ENCODE measurements around the gene METTL23.

METTL23 gene

GRCh38 chr17:76685366-76685765 is 41.3 kb upstream of the METTL23 start:
- Histone ChIP-seq H3K4me1 (ENCODE audit: low read length) (no peaks in the 10 kb centered on the region), H3F3A (ENCODE audit: insufficient read depth, low read length) (no peaks in the 10 kb centered on the region), H3K27ac (ENCODE audit: low read length) (no peak overlapping the region), H3K9me2 (replicated peaks; ENCODE audit: insufficient read depth, low read length) (no peaks in the 10 kb centered on the region), H3K4me3 (ENCODE audit: low read length) (no peak overlapping the region), H3K9me3 (replicated peaks; ENCODE audit: insufficient read depth, low read length) (no peaks in the 10 kb centered on the region), H3K4me2 (ENCODE audit: low read depth, low read length) (no peak overlapping the region), H3K9ac (ENCODE audit: low read length) (no peak overlapping the region), H2AFZ (ENCODE audit: low read length) (no peak overlapping the region), H3K27me3 (replicated peaks; ENCODE audit: insufficient read depth, low read length) (peaks cover 27% of the 10 kb centered on the region), H4K20me1 (ENCODE audit: insufficient read depth, low read length) (no peaks in the 10 kb centered on the region), H3K36me3 (replicated peaks; ENCODE audit: insufficient read depth, low read length) (no peaks in the 10 kb centered on the region), H3K79me2 (ENCODE audit: low read length) (no peaks in the 10 kb centered on the region)
- DNase-seq: no peak
- TF ChIP-seq EZH2phosphoT487 (IDR thresholded peaks at IDR 0.05; ENCODE audit: low read length): no peak
- no peak for TF ChIP-seq EZH2 (optimal IDR thresholded peaks at IDR 0.05; ENCODE audit: low read depth, low read length)
- TF ChIP-seq CTCF (IDR thresholded peaks at IDR 0.05; ENCODE audit: low read length): no peak

GRCh38 chr17:76685846-76686245 is 40.8 kb upstream of the METTL23 start:
- Histone ChIP-seq H3K4me2 (ENCODE audit: low read depth, low read length) (no peak overlapping the region), H3K27me3 (replicated peaks; ENCODE audit: insufficient read depth, low read length) (peaks cover 27% of the 10 kb centered on the region), H3K9ac (ENCODE audit: low read length) (no peak overlapping the region), H3K27ac (ENCODE audit: low read length) (no peak overlapping the region), H3K4me3 (ENCODE audit: low read length) (no peak overlapping the region), H3K79me2 (ENCODE audit: low read length) (no peaks in the 10 kb centered on the region), H2AFZ (ENCODE audit: low read length) (no peak overlapping the region), H3K4me1 (ENCODE audit: low read length) (no peaks in the 10 kb centered on the region), H3K36me3 (replicated peaks; ENCODE audit: insufficient read depth, low read length) (no peaks in the 10 kb centered on the region), H4K20me1 (ENCODE audit: insufficient read depth, low read length) (no peaks in the 10 kb centered on the region), H3K9me2 (replicated peaks; ENCODE audit: insufficient read depth, low read length) (no peaks in the 10 kb centered on the region), H3F3A (ENCODE audit: insufficient read depth, low read length) (no peaks in the 10 kb centered on the region), H3K9me3 (replicated peaks; ENCODE audit: insufficient read depth, low read length) (no peaks in the 10 kb centered on the region)
- TF ChIP-seq EZH2 (optimal IDR thresholded peaks at IDR 0.05; ENCODE audit: low read depth, low read length): no peak
- TF ChIP-seq CTCF (IDR thresholded peaks at IDR 0.05; ENCODE audit: low read length): no peak
- no peak for TF ChIP-seq EZH2phosphoT487 (IDR thresholded peaks at IDR 0.05; ENCODE audit: low read length)
- no peak for DNase-seq

- H3K4me2 ChIP-seq (ENCODE audit: low read depth, low read length): no peak overlapping the region
- no peak overlapping the region for H2AFZ ChIP-seq (ENCODE audit: low read length)
- no peak for DNase-seq
- H3K27me3 ChIP-seq (replicated peaks; ENCODE audit: insufficient read depth, low read length): peaks cover 24% of the 10 kb centered on the region
- H3K36me3 ChIP-seq (replicated peaks; ENCODE audit: insufficient read depth, low read length): no peaks in the 10 kb centered on the region
- H3K9me2 ChIP-seq (replicated peaks; ENCODE audit: insufficient read depth, low read length): no peaks in the 10 kb centered on the region
- H3F3A ChIP-seq (ENCODE audit: insufficient read depth, low read length): no peaks in the 10 kb centered on the region
- TF ChIP-seq EZH2phosphoT487 (IDR thresholded peaks at IDR 0.05; ENCODE audit: low read length): no peak
- no peak for TF ChIP-seq EZH2 (optimal IDR thresholded peaks at IDR 0.05; ENCODE audit: low read depth, low read length)
- TF ChIP-seq CTCF (IDR thresholded peaks at IDR 0.05; ENCODE audit: low read length): no peak
- no peaks in the 10 kb centered on the region for H3K9me3 ChIP-seq (replicated peaks; ENCODE audit: insufficient read depth, low read length)
- no peaks in the 10 kb centered on the region for H3K4me1 ChIP-seq (ENCODE audit: low read length)
- H3K79me2 ChIP-seq (ENCODE audit: low read length): no peaks in the 10 kb centered on the region
- H3K9ac ChIP-seq (ENCODE audit: low read length): no peak overlapping the region
- H3K4me3 ChIP-seq (ENCODE audit: low read length): no peak overlapping the region
- no peak overlapping the region for H3K27ac ChIP-seq (ENCODE audit: low read length)
- H4K20me1 ChIP-seq (ENCODE audit: insufficient read depth, low read length): no peaks in the 10 kb centered on the region
These were observed 39.9 kb upstream of the METTL23 start for GRCh38 chr17:76686538-76687297.

All from MM.1S (cell line).